GM13976 (cell line): ENCODE results near the gene CLK3.

ENCODE experiments used
- DNase-seq: peaks from one replicate; pipeline ENCODE4 v3.0.0; 2012; ENCODE audit warnings: low spot score
- in situ Hi-C: fragments of 300-500 bp; cut with MboI; formaldehyde crosslinking; loops from one replicate; pipeline ENCODE4 v1.12.0; 2022; ENCODE audit warnings: low sequenced_read_pairs, mixed read lengths, inconsistent platforms; ENCODE audit not compliant: unreplicated experiment
- TF ChIP-seq, protein P1 (sequence below): IDR thresholded peaks from 2 replicates; pipeline ENCODE4 v1.5.1; 2012; ENCODE audit warnings: borderline replicate concordance, mild to moderate bottlenecking; ENCODE audit not compliant: insufficient read depth; ENCODE audit errors: extremely low read depth, missing control alignments, control extremely low read depth

The CLK3 gene

DNA sequence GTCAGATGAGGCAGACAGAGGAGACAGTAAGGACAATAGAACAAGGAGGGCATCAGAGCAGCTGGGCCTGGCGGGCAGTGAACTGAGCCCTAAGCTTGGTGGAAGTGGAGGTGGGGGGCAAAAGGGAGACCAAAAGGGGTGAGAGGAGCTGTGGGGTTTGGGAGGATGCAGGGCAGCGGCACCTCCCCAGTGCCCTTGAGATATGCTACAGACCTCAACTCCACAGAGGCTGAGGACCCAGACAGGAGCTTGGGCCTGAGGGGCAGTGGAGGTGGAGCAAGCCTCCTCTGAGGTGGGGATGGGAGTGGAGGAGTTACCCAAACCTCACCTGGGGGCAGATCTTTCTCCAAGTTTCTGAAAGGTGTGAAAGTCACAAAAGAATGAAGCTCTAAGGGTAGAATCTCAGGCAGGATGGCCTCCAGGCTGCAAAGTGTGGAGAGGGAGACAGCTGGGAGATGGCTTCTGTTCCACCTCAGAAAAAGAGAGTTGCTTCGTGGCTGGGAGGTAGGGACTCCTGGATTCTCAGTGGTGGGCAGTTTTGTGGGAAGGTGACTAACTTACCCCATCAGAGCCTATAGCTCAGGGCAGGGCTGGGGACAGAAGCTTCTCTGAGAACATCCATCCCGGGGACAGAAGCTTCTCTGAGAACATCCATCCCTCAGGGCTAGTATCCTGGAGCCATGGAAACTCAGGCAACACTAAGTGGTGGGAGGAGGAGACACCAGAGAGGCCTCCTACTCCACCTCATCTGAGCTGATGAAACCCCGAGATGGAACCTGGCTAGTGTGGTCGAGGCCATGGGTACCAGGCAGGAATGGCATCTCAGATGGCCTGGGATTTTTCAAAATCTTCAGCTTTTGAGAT, 2.3 kb upstream of the CLK3 start:
- in situ Hi-C loops: no loop called here
- no peak for DNase-seq
- TF ChIP-seq, protein P1, sequence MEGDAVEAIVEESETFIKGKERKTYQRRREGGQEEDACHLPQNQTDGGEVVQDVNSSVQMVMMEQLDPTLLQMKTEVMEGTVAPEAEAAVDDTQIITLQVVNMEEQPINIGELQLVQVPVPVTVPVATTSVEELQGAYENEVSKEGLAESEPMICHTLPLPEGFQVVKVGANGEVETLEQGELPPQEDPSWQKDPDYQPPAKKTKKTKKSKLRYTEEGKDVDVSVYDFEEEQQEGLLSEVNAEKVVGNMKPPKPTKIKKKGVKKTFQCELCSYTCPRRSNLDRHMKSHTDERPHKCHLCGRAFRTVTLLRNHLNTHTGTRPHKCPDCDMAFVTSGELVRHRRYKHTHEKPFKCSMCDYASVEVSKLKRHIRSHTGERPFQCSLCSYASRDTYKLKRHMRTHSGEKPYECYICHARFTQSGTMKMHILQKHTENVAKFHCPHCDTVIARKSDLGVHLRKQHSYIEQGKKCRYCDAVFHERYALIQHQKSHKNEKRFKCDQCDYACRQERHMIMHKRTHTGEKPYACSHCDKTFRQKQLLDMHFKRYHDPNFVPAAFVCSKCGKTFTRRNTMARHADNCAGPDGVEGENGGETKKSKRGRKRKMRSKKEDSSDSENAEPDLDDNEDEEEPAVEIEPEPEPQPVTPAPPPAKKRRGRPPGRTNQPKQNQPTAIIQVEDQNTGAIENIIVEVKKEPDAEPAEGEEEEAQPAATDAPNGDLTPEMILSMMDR: no peak

DNA sequence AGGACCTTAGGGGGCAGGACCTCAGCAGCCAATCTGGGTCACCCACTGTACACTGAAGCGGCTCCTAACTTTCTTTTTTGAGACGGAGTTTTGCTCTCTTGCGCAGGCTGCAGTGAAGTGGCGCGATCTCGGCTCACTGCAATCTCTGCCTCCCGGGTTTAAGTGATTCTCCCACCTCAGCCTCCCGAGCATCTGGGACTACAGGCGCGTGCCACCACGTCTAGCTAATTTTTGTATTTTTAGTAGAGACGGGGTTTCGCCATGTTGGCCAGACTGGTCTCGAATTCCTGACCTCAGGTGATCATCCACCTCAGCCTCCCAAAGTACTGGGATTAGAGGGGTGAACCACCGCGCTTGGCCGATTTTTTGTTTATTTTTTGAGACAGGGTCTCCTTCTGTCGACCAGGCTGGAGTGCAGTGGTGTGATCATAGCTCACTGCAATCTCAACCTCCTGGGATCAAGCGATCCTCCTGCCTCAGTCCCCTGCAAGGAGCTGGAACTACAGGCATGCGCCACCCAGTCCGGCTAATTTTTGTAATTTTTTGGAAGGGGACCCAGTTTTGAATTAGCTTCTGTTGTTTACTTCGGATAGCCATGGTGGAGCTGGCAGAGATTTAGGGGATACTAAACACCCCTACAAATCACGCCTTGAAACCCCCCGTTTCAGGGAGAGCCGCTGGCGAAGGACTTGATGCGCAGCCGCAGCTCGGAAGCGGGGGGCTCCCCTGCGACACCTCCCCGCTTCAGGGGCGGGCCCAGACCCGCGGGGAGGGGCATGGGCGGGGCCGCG, 1.5 kb upstream of the CLK3 start:
- TF ChIP-seq, protein P1: no peak
- in situ Hi-C loops: no loop called here
- DNase-seq: no peak

DNA sequence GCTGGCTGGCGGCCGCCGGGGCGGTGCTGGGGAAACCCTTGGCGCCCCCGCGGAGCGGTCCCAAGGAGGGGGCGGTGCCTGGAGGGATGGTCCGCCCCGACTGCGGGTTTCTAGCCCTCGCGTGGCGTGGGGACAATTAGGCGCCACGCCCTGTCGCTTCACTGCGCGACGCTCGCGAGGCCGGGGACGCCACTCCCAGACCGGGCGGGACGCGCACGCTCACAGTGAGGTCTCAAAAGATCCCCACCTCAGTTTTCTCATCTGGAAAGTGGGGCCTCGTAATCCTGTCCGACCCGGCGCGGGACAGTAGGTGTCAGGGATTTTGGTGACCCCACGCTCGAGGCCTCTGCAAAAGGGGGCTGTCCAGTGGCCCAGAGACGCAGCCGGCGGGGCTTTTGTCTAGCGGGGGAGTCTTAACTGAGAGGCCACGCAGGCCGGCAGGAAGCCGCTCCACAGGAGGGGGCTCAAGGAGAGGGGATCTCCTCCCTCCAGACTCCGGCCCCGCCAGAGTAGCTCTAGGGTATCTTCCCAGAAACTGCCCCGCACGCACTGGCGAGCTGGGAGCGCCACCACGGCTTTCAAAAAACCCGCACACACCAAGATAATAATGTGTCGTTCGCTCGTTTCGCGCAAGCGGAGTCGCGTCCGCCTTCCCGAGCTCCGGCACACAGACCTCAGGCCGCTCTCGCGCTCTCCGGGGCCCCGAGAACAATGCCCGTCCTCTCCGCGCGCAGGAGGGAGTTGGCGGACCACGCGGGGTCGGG, 710 bp upstream of the CLK3 start:
- peak; percentile 99 for DNase-seq
- in situ Hi-C loops: no loop called here

DNA sequence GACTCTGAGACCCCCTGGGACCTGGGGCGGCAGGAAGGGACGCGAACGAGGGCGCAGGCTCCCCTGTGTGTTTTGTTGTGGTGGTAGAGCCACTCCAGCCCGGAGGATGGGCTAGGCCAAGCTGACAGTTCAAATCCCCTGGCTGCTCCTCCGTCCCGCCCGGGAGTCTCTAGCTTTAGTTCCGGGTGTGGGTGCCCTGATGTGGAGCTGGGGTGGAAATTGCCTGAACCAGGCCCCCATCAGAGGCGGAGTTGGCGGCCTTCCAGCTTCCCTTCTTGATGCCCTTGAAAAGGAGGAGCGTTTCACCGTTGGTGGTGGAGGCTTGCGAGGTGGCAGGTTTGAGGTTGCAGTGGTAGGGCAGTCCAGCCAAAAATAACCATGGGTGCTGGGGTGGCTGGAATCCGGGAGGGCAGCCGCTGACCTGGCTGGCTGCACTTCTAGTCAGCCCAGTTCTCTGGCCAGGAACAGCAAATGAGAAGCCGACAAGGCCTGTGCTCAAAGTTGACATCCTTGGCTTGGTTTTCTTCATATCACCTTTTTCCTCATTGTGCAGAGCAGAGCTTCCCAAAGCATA, 817 bp downstream of the CLK3 start:
- in situ Hi-C loops: no loop called here
- TF ChIP-seq, protein P1: no peak
- peak; percentile 60 for DNase-seq

More for the DNA sequence above, 710 bp upstream of the CLK3 start:
- TF ChIP-seq, protein P1: no peak

DNA sequence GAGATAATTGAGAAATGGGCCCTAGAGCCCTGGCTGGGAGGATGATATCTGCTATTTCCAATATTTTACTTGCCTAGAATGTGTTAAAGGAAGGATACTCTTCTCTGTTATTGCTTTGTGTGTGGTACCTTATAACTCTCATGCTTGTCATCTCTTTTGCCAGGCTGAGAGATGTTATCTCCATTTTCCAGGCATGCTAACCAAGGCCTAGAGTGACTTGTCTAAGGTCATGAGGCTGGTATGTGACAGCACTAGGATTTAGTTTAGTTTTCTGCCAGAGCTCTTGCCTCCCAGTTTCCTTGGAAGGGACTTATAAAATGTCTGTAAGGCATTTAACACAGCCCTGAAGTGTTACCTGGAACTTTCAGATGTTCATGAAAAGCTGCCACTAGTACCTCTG, 1.4 kb downstream of the CLK3 start:
- no peak for DNase-seq
- TF ChIP-seq, protein P1: no peak
- in situ Hi-C loops: no loop called here
